Dedifferentiated amniotic fluid mesenchymal stem cell (primary cell): ENCODE measurements around the gene GRM7.

Experiments
- DNase-seq: peaks from one replicate; pipeline ENCODE4 v3.0.0-alpha.2; 2016; ENCODE audit errors: extremely low spot score

GRM7 gene

GRCh38 chr3:7789324-7789723, 928.4 kb downstream of the GRM7 start:
- DNase-seq, result no peak

- DNase-seq, result no peak
Measured at GRCh38 chr3:7790141-7790540, 929.2 kb downstream of the GRM7 start.
